Measurements from ENCODE around the gene ITGA11.

DNA sequence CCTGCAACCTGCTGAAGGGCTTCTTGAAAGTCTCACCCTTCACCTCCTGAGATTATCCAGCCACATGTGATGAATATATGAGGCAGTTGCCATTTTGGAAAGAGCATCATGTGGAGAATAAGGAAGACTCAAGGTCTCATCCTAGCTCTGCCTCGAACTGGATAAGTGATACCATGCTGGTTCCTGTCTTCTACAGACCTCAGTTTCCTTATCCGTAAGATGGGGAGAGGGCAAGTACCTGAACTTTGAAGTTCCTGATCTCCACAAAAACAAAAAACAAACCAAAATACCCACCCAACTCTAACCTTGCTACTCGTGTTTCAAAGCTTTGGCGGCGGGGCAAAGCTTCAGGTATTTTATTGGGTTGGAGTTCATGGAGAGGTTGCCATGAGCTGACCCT lies 31.5 kb upstream of the ITGA11 start:
- TF ChIP-seq EZH2 (IDR thresholded peaks at IDR 0.05; ENCODE audit: borderline replicate concordance, low read length) = no peak
- TF ChIP-seq, protein P1, sequence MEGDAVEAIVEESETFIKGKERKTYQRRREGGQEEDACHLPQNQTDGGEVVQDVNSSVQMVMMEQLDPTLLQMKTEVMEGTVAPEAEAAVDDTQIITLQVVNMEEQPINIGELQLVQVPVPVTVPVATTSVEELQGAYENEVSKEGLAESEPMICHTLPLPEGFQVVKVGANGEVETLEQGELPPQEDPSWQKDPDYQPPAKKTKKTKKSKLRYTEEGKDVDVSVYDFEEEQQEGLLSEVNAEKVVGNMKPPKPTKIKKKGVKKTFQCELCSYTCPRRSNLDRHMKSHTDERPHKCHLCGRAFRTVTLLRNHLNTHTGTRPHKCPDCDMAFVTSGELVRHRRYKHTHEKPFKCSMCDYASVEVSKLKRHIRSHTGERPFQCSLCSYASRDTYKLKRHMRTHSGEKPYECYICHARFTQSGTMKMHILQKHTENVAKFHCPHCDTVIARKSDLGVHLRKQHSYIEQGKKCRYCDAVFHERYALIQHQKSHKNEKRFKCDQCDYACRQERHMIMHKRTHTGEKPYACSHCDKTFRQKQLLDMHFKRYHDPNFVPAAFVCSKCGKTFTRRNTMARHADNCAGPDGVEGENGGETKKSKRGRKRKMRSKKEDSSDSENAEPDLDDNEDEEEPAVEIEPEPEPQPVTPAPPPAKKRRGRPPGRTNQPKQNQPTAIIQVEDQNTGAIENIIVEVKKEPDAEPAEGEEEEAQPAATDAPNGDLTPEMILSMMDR (IDR thresholded peaks at IDR 0.05; ENCODE audit: low read length) = no peak

Data from OCI-LY1 (cell line).